ENCODE data around the gene RFX2. TPM values are rescaled to one million over a fixed set of nuclear protein-coding genes. Genes with fewer than 3 reads are reported as not detected.
A peak's percentile ranks its signal among the peaks of the same experiment; 100 is the strongest.
"Not testable (repeated sequence)": the region's sequence is repeated elsewhere in the genome, so short reads cannot be mapped to it uniquely, and the experiment has no call there.

RFX2 gene
- total RNA-seq, 1 donor from 2014 or later: 2.4 TPM

GRCh38 chr19:6011794-6012193, 98.5 kb downstream of the RFX2 start:
- no peaks in the 10 kb centered on the region for H3K27me3 ChIP-seq (ENCODE audit: control insufficient read depth, insufficient read depth, low read length)
- no peak for FAIRE-seq
- H3K4me3 ChIP-seq (ENCODE audit: low read depth, low read length): no peak overlapping the region
- H3K36me3 ChIP-seq (ENCODE audit: control insufficient read depth, insufficient read depth, low read length): peaks cover 1% of the 10 kb centered on the region
- no peak for TF ChIP-seq CTCF (IDR thresholded peaks at IDR 0.05; ENCODE audit: insufficient read depth, low read length, severe bottlenecking)
- DNase-seq (ENCODE audit: low read depth): no peak

GRCh38 chr19:6011206-6011605, 99.1 kb downstream of the RFX2 start:
- no peak for TF ChIP-seq CTCF (IDR thresholded peaks at IDR 0.05; ENCODE audit: insufficient read depth, low read length, severe bottlenecking)
- peaks cover 1% of the 10 kb centered on the region for H3K36me3 ChIP-seq (ENCODE audit: control insufficient read depth, insufficient read depth, low read length)
- no peak for DNase-seq (ENCODE audit: low read depth)
- H3K4me3 ChIP-seq (ENCODE audit: low read depth, low read length): no peak overlapping the region
- H3K27me3 ChIP-seq (ENCODE audit: control insufficient read depth, insufficient read depth, low read length): no peaks in the 10 kb centered on the region
- no peak for FAIRE-seq

- TF ChIP-seq CTCF (IDR thresholded peaks at IDR 0.05; ENCODE audit: insufficient read depth, low read length, severe bottlenecking): no peak
- DNase-seq (ENCODE audit: low read depth) (no peak), FAIRE-seq (peak; percentile 87)
- Histone ChIP-seq H3K36me3 (ENCODE audit: control insufficient read depth, insufficient read depth, low read length) (peaks cover 3% of the 10 kb centered on the region), H3K4me3 (ENCODE audit: low read depth, low read length) (no peak overlapping the region), H3K27me3 (ENCODE audit: control insufficient read depth, insufficient read depth, low read length) (no peaks in the 10 kb centered on the region)
Observed at GRCh38 chr19:6010107-6010506, 100.2 kb downstream of the RFX2 start.

- DNase-seq (ENCODE audit: low read depth) (no peak), FAIRE-seq (no peak)
- peaks cover 6% of the 10 kb centered on the region for H3K36me3 ChIP-seq (ENCODE audit: control insufficient read depth, insufficient read depth, low read length)
- no peak for TF ChIP-seq CTCF (IDR thresholded peaks at IDR 0.05; ENCODE audit: insufficient read depth, low read length, severe bottlenecking)
- H3K27me3 ChIP-seq (ENCODE audit: control insufficient read depth, insufficient read depth, low read length): no peaks in the 10 kb centered on the region
- H3K4me3 ChIP-seq (ENCODE audit: low read depth, low read length): no peak overlapping the region
Observed at GRCh38 chr19:6007866-6008265, 102.4 kb downstream of the RFX2 start.

- no peak for TF ChIP-seq CTCF (IDR thresholded peaks at IDR 0.05; ENCODE audit: insufficient read depth, low read length, severe bottlenecking)
- Histone ChIP-seq H3K27me3 (ENCODE audit: control insufficient read depth, insufficient read depth, low read length) (no peaks in the 10 kb centered on the region), H3K4me3 (ENCODE audit: low read depth, low read length) (no peak overlapping the region), H3K36me3 (ENCODE audit: control insufficient read depth, insufficient read depth, low read length) (peaks cover 7% of the 10 kb centered on the region)
- DNase-seq (ENCODE audit: low read depth) (no peak), FAIRE-seq (no peak)
Observed at GRCh38 chr19:6006896-6007295, 103.4 kb downstream of the RFX2 start.

- peaks cover 10% of the 10 kb centered on the region for H3K36me3 ChIP-seq (ENCODE audit: control insufficient read depth, insufficient read depth, low read length)
- not testable (repeated sequence) for FAIRE-seq; H3K27me3 ChIP-seq (ENCODE audit: control insufficient read depth, insufficient read depth, low read length); DNase-seq (ENCODE audit: low read depth); H3K4me3 ChIP-seq (ENCODE audit: low read depth, low read length)
Observed at GRCh38 chr19:6006070-6006446, 104.2 kb downstream of the RFX2 start.

Measured in bronchial epithelial cell (primary cell).